ENCODE measurements around the gene ME3. TPM values are rescaled to one million over a fixed set of nuclear protein-coding genes. Genes with fewer than 3 reads are reported as not detected.

Gene ME3
- total and polyA plus RNA-seq, 2 donors (not counting 1 experiment from before 2014, with no cell fraction given): 8.8 to 50.7 TPM

DNA sequence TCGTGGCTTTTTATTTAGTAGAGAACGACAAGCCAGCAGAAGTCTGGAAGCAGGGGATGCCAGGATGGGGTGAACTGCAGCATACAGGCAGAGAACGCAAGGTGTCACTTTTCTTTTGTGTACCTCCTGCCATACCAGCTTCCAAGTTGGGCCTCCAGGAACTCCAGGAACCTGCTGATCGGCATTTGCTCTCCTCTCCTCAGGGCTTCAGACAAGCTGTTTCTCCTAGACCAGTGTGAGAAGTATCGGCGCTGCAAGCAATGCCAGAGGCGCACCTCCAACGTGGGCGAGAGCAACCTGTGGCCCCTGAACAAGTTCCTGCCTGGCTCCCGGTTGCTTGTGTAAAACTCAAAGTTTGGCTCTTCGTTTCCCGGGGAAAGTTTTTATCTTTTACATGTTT lies 250.0 kb downstream of the ME3 start:
- Histone ChIP-seq H3K4me1 (ENCODE audit: control insufficient read depth, extremely low read depth, insufficient read depth, low read length) (no peaks in the 10 kb centered on the region), H3K79me2 (ENCODE audit: control insufficient read depth, insufficient read depth, low read length) (no peaks in the 10 kb centered on the region), H3K27me3 (ENCODE audit: control insufficient read depth, insufficient read depth, low read length) (no peaks in the 10 kb centered on the region), H3K4me2 (ENCODE audit: extremely low read depth, insufficient read depth, low read length) (no peak overlapping the region), H3K9me3 (ENCODE audit: control insufficient read depth, insufficient read depth, low read depth, low read length) (no peaks in the 10 kb centered on the region), H4K20me1 (ENCODE audit: control insufficient read depth, extremely low read depth, insufficient read depth, low read length) (no peaks in the 10 kb centered on the region), H3K4me3 (replicated peaks in 1 of 4; ENCODE audit: control extremely low read depth in 1 of 4, insufficient read depth in 1 of 4, low read depth in 3 of 4, low read length in 4 of 4) (no peak overlapping the region), H3K36me3 (ENCODE audit: control insufficient read depth, insufficient read depth, low read length) (no peaks in the 10 kb centered on the region), H3K9ac (ENCODE audit: insufficient read depth, low read length) (no peak overlapping the region), H2AFZ (ENCODE audit: low read length) (no peak overlapping the region), H3K27ac (ENCODE audit: insufficient read depth, low read length) (no peak overlapping the region)
- TF ChIP-seq EZH2 (IDR thresholded peaks at IDR 0.05; ENCODE audit: low read length, missing control alignments): no peak
- TF ChIP-seq, protein P1, sequence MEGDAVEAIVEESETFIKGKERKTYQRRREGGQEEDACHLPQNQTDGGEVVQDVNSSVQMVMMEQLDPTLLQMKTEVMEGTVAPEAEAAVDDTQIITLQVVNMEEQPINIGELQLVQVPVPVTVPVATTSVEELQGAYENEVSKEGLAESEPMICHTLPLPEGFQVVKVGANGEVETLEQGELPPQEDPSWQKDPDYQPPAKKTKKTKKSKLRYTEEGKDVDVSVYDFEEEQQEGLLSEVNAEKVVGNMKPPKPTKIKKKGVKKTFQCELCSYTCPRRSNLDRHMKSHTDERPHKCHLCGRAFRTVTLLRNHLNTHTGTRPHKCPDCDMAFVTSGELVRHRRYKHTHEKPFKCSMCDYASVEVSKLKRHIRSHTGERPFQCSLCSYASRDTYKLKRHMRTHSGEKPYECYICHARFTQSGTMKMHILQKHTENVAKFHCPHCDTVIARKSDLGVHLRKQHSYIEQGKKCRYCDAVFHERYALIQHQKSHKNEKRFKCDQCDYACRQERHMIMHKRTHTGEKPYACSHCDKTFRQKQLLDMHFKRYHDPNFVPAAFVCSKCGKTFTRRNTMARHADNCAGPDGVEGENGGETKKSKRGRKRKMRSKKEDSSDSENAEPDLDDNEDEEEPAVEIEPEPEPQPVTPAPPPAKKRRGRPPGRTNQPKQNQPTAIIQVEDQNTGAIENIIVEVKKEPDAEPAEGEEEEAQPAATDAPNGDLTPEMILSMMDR (conservative IDR thresholded peaks at IDR 0.05 in 1 of 2, IDR thresholded peaks at IDR 0.05 in 1 of 2; ENCODE audit: low read depth in 1 of 2, low read length in 2 of 2): no peak
- DNase-seq (ENCODE audit: low read depth in 2 of 2): no peak

DNA sequence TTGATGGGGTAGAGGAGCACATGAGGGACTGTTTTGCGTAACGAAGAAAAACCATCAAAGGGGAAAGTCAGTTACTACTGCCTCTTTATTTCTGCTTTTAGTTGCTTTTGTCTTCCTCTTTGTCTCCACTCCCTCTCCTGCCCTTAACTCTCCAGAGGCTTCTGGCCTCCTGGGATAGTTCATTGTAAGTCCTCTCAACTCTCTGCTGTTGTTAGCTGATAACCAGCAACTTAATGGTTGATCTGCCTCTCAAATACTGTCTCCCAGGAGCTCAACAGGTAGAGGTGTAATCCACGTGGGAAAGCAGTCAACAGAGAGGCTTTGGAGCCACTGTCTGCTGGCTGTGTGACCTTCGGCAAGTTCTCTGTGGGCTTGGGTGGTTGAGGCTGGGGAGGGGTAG lies 250.5 kb downstream of the ME3 start:
- no peak overlapping the region for H2AFZ ChIP-seq (ENCODE audit: low read length)
- DNase-seq (ENCODE audit: low read depth in 2 of 2): no peak
- no peaks in the 10 kb centered on the region for H4K20me1 ChIP-seq (ENCODE audit: control insufficient read depth, extremely low read depth, insufficient read depth, low read length)
- no peaks in the 10 kb centered on the region for H3K27me3 ChIP-seq (ENCODE audit: control insufficient read depth, insufficient read depth, low read length)
- no peak overlapping the region for H3K4me3 ChIP-seq (replicated peaks in 1 of 4; ENCODE audit: control extremely low read depth in 1 of 4, insufficient read depth in 1 of 4, low read depth in 3 of 4, low read length in 4 of 4)
- no peak for TF ChIP-seq EZH2 (IDR thresholded peaks at IDR 0.05; ENCODE audit: low read length, missing control alignments)
- TF ChIP-seq, protein P1 (conservative IDR thresholded peaks at IDR 0.05 in 1 of 2, IDR thresholded peaks at IDR 0.05 in 1 of 2; ENCODE audit: low read depth in 1 of 2, low read length in 2 of 2): no peak
- no peaks in the 10 kb centered on the region for H3K79me2 ChIP-seq (ENCODE audit: control insufficient read depth, insufficient read depth, low read length)
- H3K36me3 ChIP-seq (ENCODE audit: control insufficient read depth, insufficient read depth, low read length): no peaks in the 10 kb centered on the region
- no peak overlapping the region for H3K27ac ChIP-seq (ENCODE audit: insufficient read depth, low read length)
- no peaks in the 10 kb centered on the region for H3K4me1 ChIP-seq (ENCODE audit: control insufficient read depth, extremely low read depth, insufficient read depth, low read length)
- H3K9ac ChIP-seq (ENCODE audit: insufficient read depth, low read length): no peak overlapping the region
- H3K9me3 ChIP-seq (ENCODE audit: control insufficient read depth, insufficient read depth, low read depth, low read length): no peaks in the 10 kb centered on the region
- H3K4me2 ChIP-seq (ENCODE audit: extremely low read depth, insufficient read depth, low read length): no peak overlapping the region

DNA sequence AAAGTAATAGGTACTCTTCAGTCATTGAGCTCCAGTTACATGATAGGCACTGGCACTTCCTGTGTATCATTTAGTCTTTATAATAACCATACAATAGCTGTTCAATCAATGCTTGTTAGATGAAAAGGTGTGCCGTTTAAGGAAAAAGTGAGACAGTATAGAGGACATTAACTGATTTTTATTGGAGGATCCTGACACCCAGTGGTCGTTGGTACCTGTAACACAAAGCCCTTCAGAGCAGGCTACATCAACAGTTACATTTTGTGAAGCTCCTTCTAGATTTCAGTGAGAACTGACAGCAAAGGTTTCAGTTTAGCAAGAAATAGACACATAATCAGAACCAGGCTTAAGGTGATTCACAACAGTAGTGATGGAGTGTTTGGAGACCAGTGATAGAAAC lies 253.5 kb downstream of the ME3 start:
- Histone ChIP-seq H4K20me1 (ENCODE audit: control insufficient read depth, extremely low read depth, insufficient read depth, low read length) (no peaks in the 10 kb centered on the region), H3K27ac (ENCODE audit: insufficient read depth, low read length) (no peak overlapping the region), H3K36me3 (ENCODE audit: control insufficient read depth, insufficient read depth, low read length) (no peaks in the 10 kb centered on the region), H3K27me3 (ENCODE audit: control insufficient read depth, insufficient read depth, low read length) (no peaks in the 10 kb centered on the region), H3K9me3 (ENCODE audit: control insufficient read depth, insufficient read depth, low read depth, low read length) (no peaks in the 10 kb centered on the region), H3K4me2 (ENCODE audit: extremely low read depth, insufficient read depth, low read length) (no peak overlapping the region), H3K4me3 (replicated peaks in 1 of 4; ENCODE audit: control extremely low read depth in 1 of 4, insufficient read depth in 1 of 4, low read depth in 3 of 4, low read length in 4 of 4) (no peak overlapping the region), H2AFZ (ENCODE audit: low read length) (no peak overlapping the region), H3K79me2 (ENCODE audit: control insufficient read depth, insufficient read depth, low read length) (no peaks in the 10 kb centered on the region), H3K9ac (ENCODE audit: insufficient read depth, low read length) (no peak overlapping the region), H3K4me1 (ENCODE audit: control insufficient read depth, extremely low read depth, insufficient read depth, low read length) (no peaks in the 10 kb centered on the region)
- TF ChIP-seq, protein P1 (conservative IDR thresholded peaks at IDR 0.05 in 1 of 2, IDR thresholded peaks at IDR 0.05 in 1 of 2; ENCODE audit: low read depth in 1 of 2, low read length in 2 of 2): peak in 1 of 2 donors; percentile 22
- no peak for TF ChIP-seq EZH2 (IDR thresholded peaks at IDR 0.05; ENCODE audit: low read length, missing control alignments)
- peak in 1 of 2 donors; percentile 12 for DNase-seq (ENCODE audit: low read depth in 2 of 2)

All from fibroblast of lung (primary cell).